NCI-H2081 (cell line): ENCODE measurements around the gene RHOT1.
"Not testable (repeated sequence)": the region's sequence is repeated elsewhere in the genome, so short reads cannot be mapped to it uniquely, and the experiment has no call there.

ENCODE experiments used
- DNase-seq, 2 experiments: peaks; one replicate each; lab custom pipeline; 2025; lab: John Stamatoyannopoulos, UW

The RHOT1 gene

DNA sequence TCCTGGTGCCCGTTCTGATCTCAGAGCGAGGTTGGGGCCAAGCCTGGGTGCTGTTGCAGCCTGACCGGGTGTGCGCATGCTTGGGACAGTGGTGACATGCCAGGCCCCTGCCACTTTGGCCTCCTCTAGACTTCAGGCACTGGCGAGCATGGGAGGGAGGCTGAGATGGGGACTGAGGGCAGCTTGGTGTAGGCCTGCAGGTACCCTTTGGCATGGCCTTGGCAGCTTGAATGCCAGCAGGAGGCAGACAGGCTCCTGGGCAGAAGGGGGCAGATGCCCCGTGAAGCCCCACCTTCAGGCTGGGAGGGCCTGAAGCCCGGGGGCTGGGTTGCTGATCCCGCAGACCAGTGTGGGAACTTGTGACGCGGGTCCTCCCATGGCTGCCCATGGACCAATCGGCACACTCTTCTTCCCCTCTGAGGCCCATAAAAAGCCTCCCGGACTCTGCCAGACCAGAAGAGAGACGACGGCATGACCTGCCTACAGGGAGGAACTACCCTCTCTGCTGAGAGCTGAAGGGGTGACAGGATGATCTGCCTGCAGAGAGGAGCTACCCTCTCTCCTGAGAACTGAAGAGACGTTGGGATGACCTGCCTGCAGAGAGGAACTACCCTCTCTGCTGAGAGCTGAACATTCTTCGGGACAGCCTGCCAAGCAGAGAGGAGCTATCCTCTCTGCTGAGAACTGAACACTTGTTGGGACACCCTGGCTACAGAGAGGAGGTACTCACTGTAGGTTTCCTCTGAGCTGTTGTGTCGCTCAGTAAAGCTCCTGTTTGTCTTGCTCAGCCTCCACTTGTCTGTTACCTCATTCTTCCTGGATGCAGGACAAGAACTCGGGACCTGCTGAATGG lies 17.5 kb downstream of the RHOT1 start:
- no peak for DNase-seq

DNA sequence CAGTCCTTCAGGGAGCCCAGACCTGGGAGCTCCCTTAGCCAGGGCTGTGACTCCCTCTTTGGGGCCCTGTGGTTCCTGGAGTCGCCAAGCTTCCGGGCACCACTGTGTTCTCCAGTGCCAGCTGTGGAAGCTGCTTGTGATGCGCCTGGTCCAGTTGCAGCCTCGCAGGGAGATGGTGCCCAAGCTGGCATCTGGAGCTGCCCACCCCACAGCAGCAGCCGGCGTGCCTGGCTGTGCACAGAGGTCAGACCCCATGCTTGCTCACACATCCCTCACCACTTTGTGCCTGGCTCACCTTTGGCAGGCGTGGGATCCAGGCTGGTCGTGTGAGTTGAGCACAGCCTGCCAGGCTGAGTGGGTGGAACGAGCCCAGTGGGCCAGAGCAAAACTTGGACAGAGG lies 18.2 kb downstream of the RHOT1 start:
- DNase-seq = no peak

DNA sequence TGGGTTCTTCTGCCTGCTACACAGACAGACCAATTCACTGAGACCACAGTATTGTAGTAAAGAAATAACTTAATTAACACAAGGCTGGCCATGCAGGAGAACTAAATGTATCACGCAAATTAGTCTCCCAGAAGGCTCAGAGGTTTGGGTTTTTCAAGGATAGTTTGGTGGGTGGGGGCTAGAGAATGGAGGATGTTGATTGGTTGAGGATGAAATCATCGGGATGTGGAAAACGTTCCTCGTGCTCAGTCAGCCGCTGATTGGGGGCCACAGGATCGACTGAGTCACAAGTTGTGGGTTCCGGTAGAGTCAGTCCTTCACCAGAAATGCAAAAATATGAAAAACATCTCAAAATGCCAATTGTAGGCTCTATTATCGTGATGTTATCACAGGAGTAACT lies 18.7 kb downstream of the RHOT1 start:
- no peak for DNase-seq

DNA sequence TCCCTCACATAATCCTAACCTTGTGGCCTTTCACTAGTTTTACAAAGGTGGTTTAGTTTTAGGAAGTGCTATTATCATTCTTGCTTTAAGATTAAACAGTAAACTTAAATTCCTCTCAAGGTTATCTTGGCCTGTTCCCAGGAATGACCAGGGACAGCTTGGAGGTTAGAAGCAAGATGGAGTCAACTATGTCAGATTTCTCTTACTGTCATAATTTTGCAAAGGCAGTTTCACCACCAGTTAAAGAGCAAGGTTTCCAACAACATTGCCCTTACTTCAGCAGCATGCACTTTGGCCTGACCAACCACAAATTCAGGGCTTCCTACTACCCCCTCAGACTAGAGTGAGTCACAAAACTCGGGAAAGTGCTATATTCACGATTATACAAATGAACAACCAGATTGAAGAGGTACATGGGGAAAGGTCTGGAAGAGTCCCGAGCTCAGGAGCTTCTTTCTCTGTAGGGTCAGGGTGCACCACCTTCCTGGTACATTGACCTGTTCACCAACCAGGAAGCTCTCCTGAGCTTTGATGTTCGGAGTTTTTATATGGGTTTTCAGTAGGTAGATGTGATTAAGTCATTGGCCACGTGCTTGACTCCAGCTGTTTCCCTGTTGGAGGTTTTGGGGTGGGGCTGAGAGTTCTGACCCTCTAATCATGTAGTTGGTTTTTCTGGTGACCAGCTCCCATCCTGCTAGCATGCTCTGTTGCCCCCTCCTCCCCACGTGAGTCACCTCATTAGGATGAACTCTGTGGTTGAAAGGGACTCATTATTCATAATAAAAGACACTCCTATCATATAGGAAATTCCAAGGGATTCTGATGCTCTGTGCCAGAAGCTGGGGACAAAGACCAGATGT lies 19.4 kb downstream of the RHOT1 start:
- DNase-seq = no peak

DNA sequence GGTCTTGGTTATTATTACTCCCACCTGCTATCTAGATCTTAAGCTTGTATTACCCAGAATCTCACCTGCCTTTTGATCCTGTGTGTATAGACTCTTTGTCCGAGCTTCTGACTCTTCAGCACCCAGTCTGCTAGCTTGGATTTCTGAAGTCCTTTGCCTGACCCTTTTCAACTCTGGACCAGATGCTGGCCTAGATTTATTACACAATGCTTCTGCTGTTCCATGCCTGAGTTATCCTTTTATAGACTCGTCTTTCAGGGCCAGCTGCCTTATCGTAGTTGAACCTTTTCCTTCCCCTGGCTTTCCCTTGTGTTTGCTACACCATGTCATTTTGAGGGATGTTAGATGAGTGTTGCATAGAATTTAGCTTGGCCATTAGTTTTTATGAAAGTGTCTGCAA lies 32.6 kb downstream of the RHOT1 start:
- no peak for DNase-seq

DNA sequence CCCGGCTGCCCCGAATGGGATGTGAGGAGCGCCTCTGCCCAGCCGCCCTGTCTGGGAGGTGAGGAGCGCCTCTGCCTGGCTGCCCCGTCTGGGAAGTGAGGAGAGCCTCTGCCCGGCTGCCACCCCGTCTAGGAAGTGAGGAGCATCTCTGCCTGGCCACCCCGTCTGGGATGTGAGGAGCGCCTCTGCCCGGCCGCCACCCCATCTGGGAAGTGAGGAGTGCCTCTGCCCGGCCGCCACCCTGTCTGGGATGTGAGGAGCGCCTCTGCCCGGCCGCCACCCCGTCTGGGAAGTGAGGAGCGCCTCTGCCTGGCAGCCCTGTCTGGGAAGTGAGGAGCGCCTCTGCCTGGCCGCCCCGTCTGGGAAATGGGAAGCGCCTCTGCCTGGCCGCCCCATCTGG lies 36.4 kb downstream of the RHOT1 start:
- DNase-seq = not testable (repeated sequence)

DNA sequence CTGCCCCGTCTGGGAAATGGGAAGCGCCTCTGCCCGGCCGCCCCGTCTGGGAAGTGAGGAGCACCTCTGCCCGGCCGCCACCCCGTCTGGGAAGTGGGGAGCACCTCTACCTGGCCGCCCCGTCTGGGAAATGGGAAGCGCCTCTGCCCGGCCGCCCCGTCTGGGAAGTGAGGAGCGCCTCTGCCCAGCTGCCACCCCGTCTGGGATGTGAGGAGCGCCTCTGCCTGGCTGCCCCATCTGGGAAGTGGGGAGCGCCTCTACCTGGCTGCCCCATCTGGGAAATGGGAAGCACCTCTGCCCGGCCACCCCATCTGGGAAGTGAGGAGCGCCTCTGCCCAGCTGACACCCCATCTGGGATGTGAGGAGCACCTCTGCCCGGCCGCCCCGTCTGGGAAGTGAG lies 36.8 kb downstream of the RHOT1 start:
- not testable (repeated sequence) for DNase-seq

DNA sequence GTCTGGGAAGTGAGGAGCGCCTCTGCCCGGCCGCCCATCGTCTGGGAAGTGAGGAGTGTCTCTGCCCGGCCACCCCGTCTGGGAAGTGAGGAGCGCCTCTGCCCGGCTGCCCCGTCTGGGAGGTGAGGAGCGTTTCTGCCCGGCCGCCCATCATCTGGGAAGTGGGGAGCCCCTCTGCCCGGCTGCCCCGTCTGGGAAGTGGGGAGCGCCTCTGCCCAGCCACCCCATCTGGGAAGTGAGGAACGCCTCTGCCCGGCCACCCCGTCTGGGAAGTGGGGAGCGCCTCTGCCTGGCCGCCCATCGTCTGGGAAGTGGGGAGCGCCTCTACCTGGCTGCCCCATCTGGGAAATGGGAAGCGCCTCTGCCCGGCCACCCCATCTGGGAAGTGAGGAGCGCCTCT lies 37.2 kb downstream of the RHOT1 start:
- DNase-seq = not testable (repeated sequence)

DNA sequence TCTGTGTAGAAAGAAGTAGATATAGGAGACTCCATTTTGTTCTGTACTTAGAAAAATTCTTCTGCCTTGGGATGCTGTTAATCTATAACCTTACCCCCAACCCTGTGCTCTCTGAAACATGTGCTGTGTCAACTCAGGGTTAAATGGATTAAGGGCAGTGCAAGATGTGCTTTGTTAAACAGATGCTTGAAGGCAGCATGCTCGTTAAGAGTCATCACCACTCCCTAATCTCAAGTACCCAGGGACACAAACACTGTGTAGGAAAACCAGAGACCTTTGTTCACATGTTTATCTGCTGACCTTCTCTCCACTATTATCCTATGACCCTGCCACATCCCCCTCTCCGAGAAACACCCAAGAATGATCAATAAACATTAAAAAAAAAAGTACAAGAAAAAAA lies 38.0 kb downstream of the RHOT1 start:
- DNase-seq = not testable (repeated sequence)

DNA sequence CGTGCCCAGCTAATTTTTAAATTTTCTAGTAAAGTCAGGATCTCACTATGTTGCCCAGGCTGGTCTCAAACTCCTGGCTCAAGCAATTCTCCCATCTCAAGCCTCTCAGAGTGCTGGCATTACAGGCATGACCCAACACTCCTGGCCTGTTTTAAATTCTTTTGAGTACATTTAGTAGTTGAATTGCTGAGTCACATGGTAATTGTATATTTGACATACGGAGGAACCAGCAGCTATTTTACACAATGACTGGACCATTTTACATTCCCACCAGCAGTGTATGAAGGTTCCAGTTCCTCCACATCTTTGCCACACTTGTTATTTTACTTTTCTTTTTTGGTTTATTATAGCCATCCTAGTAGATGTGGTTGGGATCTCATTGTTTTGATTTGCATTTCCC lies 43.6 kb downstream of the RHOT1 start:
- no peak for DNase-seq

DNA sequence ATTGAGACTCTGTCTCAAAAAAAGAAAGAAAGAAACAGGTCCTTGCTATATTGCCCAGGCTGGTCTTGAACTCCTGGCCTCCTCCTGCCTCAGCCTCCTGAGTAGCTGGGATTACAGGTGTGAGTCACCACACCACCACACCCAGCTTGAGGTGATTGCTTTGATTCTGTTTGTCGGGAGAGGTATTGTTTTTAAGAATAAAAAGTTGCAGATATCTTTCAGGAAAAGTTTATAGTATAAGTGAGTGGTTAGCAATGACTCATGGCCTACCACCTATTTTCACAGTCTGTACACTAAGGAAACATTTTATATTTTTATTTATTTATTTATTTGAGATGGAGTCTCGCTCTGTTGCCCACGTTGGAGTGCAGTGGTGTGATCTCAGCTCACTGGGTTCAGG lies 45.0 kb downstream of the RHOT1 start:
- no peak for DNase-seq

DNA sequence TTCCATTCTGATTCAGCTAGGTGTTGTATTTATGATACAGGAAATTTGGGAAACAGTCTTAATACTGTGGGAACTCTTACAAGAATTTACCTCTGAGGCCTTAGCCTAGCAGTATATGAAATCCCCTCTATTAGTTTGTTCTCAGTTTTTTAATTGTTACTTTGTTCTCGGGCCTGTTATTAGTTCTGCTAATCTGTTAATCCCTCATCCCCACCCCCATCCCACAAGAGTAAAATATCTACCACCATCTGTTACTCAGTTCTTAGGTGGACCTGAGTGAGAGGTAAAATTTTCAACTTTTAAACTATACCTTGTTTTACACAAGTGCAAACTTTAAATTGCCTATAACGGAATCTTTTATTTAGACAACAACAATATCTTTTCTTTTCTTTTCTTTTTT lies 47.0 kb downstream of the RHOT1 start:
- DNase-seq = no peak

DNA sequence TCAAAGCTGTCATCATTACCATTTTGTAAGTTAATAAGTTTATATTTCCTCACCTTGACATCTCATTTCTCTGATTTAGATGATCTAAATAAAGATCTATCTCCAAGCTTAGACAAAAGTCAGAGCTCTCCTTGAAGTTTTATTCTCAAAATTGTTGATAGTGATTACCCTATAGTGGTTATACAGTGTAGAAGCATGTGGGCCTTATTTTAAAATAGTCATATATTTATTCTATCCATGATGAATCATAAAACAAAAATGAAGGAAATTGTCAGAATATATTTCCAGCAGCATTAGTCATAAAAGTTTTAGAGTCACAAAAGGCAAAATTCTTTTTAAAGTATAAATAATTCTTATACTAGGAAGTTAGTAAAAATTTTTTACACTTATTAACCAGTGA lies 49.0 kb downstream of the RHOT1 start:
- no peak for DNase-seq

DNA sequence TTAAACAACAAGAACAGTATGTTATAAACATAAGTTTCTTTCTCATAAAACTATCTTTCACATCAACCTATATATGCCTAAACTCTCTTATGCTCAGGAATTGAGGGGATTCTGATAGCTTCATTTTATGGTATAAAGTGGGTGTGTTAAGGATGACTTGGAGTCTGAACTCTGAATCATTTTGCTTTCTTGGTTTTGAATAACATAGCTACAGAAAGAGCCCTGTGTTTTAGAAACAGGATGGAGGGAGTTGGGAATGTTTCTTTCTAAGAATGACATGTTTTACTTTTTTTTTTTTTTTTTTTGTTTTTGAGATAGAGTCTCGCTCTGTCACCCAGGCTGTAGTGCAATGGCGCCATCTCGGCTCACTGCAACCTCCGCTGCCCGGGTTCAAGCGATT lies 50.1 kb downstream of the RHOT1 start:
- no peak for DNase-seq

DNA sequence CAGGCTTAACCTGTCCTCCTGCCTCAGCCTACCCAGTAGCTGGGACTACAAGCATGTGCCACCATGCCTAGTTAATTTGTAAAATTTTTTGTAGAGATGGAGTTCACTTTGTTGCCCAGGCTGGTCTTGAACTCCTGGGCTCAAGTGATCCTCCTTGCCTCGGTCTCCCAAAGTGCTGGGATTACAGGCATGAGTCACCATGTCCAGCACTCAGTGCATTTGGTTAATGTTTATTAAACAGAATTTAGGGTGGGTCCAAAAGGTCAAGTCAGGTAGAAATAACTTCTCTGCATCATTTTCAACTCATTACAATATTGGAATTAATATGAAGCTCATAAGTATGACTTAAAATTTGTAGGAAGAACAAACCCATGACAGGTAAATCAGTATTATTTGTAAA lies 55.7 kb downstream of the RHOT1 start:
- DNase-seq = no peak

DNA sequence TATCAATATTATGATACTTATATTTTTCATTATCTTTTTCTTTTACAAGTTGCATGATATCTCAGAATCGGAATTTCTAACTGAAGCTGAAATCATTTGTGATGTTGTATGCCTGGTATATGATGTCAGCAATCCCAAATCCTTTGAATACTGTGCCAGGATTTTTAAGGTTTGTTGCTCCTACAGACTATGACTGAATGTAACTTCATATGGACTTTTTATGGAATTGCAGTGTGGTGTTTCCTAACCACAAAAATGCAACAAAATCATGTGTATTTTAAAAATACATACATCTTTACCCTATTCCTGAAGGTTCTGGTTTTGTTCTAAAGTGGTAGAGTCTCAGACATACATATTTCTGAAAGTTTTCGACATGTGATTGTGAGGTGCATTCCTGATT lies 64.6 kb downstream of the RHOT1 start:
- DNase-seq = no peak

DNA sequence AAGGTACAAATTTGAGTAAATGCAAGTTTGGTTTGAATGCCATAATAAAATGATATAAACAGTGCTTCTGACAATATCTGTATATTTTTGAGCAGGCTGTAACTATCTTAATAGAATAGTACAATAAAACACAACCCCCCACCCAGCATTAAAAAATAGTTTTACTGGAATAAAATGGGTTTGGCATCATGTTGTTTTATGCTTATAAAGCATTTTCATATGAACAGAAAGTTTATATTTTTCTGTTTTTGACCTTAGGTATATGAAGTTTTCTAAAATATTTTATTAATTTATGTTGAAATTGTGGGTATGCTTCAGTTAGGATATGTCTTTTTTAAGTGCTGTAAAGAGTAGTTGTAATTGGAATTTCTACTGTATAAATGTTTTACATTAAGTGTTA lies 66.1 kb downstream of the RHOT1 start:
- DNase-seq = no peak

DNA sequence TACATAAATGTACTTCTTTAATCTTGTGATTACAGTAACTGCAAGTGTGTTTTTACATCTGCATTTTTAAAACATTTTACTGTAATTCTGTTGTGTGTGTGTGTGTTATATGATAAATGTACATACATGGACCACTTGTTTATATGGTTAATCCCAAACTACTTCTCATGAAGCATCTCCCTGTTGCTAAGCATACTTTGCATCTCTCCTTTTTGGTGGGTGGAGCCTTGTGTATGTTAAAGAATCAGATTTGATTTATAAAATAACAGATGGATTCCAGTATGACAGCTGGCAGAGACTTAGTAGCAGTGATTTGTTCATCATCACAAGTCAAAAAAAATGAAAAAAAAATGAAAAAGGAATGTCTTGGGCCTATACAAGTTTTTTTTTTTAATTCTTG lies 67.3 kb downstream of the RHOT1 start:
- no peak for DNase-seq

DNA sequence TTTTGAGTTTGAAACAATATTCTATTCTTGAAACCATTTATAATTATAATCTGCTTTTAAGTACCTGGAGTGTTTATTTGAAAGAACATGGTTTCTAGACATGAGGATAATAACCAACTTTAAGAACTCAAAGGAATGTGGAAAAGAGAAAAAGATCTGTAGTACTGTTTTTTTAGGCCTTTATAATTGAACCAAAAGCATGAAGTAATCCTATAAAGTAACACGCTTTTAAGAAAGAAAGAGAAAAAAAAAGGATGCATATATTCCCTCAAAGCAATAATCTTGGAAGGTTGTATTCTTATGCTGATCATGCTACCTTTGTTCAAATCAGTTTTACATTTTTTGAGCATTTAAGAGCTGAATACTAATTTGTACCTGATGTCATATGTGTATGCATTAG lies 69.4 kb downstream of the RHOT1 start:
- no peak for DNase-seq

DNA sequence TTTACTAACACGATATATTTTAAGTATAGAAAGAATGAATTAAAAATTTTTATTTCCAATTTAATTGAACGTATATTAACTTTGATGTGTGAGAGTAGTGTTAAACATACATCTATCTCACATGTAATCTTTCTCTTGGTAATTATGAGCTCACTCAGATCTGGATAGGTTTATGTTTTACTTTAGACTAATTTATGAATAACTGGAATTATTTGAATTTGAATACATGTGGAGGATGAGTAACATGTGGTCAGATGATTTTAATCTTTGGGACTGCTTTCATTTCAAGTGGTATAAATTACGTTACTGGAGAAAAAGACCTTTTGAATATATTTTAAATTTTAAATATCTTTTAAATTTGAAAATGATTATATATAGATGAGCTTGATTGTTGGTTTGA lies 73.4 kb downstream of the RHOT1 start:
- no peak for DNase-seq

DNA sequence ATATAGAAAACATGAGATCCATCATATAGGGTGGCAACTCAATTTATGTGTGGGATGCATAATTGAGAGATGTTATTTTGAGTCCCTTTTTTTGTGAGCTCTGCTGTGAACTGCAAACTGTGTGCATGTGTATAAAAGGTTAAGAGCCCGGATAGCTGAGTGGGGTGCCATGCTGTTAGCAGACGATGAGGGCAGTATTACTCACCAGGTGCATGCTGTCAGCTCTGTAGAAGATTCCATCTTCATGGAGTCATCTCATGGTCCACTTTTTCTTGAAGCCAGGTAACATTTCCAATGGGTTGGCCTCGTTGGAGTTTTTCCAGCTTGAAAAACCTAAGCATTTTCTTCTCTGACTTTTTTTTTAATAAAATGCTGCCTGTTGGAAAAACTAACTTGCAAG lies 80.3 kb downstream of the RHOT1 start:
- DNase-seq = no peak

DNA sequence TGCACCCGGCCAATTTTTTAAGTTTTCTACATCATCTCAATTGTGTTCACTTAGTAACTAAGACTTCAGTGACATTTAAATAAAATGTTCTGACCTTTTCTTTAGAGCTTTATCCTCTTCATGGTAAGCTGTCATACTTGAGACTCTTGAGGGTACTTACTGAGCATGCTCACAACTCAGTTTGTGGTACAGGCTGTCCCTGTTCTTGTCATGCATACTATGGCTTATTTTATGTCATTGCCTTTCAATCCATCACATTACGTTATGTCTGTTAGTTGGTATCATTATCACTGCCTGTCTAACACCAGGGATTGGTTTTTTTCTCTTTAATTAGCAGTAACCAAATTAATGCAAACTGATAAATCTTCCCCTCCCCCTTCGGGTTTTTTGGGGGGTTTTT lies 81.4 kb downstream of the RHOT1 start:
- DNase-seq = no peak

DNA sequence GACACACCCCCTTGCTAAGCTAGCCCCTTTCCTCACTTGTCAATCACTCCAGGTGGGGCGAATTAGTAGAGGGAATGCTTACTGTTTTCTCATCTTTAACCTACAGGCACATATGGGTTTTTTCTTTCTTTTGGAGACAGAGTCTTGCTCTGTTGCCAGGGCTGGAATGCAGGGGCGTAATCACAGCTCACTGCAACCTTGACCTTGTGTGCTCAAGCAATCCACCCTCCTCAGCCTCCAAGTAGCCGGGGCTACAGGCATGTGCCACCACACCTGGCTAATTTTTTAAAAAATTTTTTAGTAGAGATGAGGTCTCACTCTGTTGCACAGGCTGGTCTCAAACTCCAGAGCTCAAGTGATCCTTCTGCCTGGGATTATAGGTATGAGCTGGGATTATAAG lies 84.6 kb downstream of the RHOT1 start:
- no peak for DNase-seq
